ENCODE measurements around the gene PTPRM.
A peak's percentile ranks its signal among the peaks of the same experiment; 100 is the strongest.

The PTPRM gene

GRCh38 chr18:7789856-7790552 is 222.9 kb downstream of the PTPRM start:
- no peak overlapping the region for H3K4me3 ChIP-seq (replicated peaks in 1 of 2; ENCODE audit: low read depth in 2 of 2, low read length in 2 of 2)
- peak; percentile 67 to 69 for DNase-seq (ENCODE audit: low read depth in 2 of 2)
- TF ChIP-seq CTCF (IDR thresholded peaks at IDR 0.05; ENCODE audit: low read depth, low read length): peak; percentile 56

- H3K4me3 ChIP-seq (replicated peaks in 1 of 2; ENCODE audit: low read depth in 2 of 2, low read length in 2 of 2): no peak overlapping the region
- no peak for DNase-seq (ENCODE audit: low read depth in 2 of 2)
- no peak for TF ChIP-seq CTCF (IDR thresholded peaks at IDR 0.05; ENCODE audit: low read depth, low read length)
These were observed 226.0 kb downstream of the PTPRM start for GRCh38 chr18:7793100-7793499.

- no peak for TF ChIP-seq CTCF (IDR thresholded peaks at IDR 0.05; ENCODE audit: low read depth, low read length)
- H3K4me3 ChIP-seq (replicated peaks in 1 of 2; ENCODE audit: low read depth in 2 of 2, low read length in 2 of 2): no peak overlapping the region
- DNase-seq (ENCODE audit: low read depth in 2 of 2): no peak
These were observed 236.9 kb downstream of the PTPRM start for GRCh38 chr18:7803956-7804469.

- DNase-seq (ENCODE audit: low read depth in 2 of 2): no peak
- no peak overlapping the region for H3K4me3 ChIP-seq (replicated peaks in 1 of 2; ENCODE audit: low read depth in 2 of 2, low read length in 2 of 2)
- no peak for TF ChIP-seq CTCF (IDR thresholded peaks at IDR 0.05; ENCODE audit: low read depth, low read length)
These were observed 238.0 kb downstream of the PTPRM start for GRCh38 chr18:7805096-7805495.

GRCh38 chr18:7805880-7806279 is 238.8 kb downstream of the PTPRM start:
- no peak for DNase-seq (ENCODE audit: low read depth in 2 of 2)
- no peak overlapping the region for H3K4me3 ChIP-seq (replicated peaks in 1 of 2; ENCODE audit: low read depth in 2 of 2, low read length in 2 of 2)
- peak; percentile 10 for TF ChIP-seq CTCF (IDR thresholded peaks at IDR 0.05; ENCODE audit: low read depth, low read length)

GRCh38 chr18:7807936-7808453 is 240.9 kb downstream of the PTPRM start:
- no peak overlapping the region for H3K4me3 ChIP-seq (replicated peaks in 1 of 2; ENCODE audit: low read depth in 2 of 2, low read length in 2 of 2)
- TF ChIP-seq CTCF (IDR thresholded peaks at IDR 0.05; ENCODE audit: low read depth, low read length): no peak
- DNase-seq (ENCODE audit: low read depth in 2 of 2): no peak
